GM19467 (cell line): ENCODE data around the gene ITPKB.

Source experiments
- ATAC-seq: cut with Tn5 transposase; IDR thresholded peaks from one replicate; pipeline ENCODE4 v1.9.1; 2021; ENCODE audit warnings: mild to moderate bottlenecking, moderate library complexity; ENCODE audit not compliant: unreplicated experiment

ITPKB gene

DNA sequence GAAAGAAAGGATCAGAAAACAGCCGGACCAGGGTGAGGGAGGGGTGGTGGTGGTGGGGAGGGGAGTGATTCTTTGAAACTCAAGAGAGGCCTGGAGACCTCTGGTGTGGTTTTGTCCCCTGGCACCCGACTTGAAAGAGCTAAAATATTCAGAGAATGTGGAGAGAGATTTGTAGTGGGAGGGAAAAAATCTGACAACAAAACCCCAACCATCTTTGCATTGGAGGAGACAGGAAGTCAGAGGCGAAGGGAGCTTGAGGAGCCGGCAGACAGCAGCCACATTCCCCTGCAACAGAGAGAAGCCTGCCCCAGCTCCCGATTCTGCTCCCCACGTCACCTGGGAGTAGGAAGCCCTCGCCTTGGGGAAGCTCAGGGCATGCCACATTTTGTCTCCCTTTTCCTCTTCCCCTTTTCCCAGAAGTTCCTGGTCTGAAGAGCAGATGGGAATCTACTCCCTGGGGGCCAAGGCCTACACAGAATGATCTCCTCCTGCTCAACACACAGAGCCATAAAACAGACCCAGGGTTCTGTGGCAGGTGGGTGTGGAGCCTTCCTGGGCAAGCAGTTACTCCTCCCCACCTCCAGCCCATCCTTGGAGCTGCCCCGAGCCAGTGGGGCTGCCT, 84.9 kb downstream of the ITPKB start:
- no peak for ATAC-seq

DNA sequence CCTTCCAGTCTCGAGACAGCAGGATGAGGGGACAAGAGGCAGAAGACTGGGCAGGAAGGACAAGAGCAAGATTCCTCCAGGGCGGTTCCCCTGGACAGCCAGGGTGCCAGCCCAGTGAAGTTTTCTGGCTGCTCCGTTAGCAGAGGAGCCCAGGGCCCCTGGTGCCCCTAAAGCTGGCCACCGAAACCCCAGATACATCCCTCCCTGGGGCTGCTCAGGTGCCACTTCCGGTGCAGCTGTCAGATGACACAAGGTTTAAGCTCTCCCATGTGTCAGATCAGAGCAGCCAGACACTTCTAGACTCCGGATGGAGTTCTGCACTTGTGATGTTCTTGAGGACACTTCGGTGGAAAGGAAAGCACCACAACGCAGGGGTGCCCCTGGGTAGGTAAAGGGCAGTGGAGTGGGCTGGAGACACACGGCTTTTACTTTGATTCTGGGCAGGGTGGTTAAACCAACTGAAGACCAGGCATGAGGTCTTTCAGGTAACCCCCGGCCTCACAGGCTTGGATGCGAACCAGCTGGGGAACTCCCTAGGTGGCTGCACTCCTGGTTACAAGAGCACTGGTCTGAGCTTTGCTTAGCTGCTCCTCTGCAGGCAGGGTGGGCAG, 85.7 kb downstream of the ITPKB start:
- ATAC-seq: peak; percentile 72

DNA sequence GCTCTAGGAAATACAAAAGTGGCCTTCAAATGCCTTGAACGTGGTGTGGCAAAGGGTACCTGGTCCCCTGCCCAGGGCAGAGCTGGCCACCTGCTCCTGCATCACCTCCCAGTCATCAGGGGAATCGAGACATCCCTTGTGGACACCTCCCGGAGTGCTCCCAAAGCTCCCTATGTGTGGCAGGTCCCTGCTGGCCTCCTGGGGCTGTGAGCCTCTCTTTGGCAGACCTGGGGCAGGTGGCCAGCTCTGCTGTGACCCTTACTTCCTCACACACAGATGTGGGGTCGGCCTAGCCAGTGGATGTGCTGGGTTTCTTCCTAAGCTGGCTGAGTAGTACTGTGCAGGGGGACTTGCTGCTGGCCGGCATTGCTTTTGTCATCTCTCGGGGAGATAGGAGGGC, 86.5 kb downstream of the ITPKB start:
- ATAC-seq: no peak

GRCh38 chr1:226651732-226652105, 87.4 kb downstream of the ITPKB start:
- no peak for ATAC-seq

- no peak for ATAC-seq
Observed at GRCh38 chr1:226651041-226651731, 87.9 kb downstream of the ITPKB start.

DNA sequence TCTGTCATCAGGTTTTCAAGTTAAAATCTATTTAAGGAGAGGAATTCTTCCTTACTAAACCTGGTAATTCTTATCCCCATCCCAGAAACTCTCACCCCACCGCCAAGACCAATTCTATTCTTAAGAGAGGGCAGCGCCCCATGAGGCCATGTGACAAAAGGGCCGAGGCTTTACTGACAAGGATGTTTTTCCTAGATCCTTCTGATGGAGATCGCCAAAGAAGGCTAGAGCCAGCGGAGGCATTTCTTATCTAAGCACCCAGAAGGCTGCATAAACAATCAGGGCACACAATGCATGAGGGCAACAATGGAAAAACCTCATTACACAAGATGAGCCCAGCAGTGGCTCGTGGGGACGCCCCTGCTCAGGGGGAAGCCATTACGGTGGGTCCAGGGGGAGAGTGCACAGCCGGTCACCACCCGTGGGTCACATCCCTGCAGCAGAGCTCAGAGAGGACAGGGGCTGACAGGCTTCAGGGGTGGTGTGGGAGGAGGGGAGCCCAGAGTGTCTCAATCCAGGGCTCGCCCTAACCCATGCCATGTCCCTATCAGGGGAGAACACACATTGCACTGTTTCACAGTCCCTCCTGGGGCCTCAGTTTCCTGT, 88.7 kb downstream of the ITPKB start:
- no peak for ATAC-seq

DNA sequence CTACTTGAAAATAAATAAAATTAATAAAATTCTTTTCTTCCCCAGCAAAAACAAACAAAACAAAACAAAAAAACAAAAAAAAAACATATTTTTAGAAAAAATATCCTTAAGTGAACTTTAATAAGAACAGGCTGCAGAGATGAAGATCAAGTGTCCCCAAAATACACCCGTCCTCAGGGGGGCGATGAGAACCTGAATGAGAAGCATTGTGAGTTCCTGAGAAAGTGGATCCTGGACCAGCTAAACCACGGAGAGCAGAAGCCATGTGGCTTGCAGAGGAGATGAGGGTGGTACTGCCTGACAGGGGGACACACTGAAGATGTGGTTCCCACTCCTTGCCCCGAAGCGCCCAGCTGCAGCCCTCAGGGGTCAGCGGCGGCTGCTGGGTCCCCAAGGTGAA, 89.3 kb downstream of the ITPKB start:
- no peak for ATAC-seq

DNA sequence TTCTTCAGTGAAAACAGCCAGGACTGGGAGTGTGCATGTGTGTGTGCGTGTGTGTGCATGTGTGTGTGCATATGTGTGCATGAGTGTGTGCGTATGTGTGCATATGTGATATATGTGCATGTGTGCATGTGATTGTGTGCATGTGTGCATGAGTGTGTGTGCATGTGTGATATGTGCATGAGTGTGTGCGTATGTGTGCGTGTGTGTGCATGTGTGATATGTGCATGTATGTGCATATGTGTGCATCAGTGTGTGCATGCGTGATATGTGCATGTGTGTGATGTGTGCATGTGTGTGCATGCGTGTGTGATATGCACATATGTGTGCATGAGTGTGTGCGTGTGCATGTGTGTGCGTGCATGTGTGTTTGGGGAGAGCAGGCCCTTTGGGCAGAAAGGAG, 89.8 kb downstream of the ITPKB start:
- no peak for ATAC-seq

DNA sequence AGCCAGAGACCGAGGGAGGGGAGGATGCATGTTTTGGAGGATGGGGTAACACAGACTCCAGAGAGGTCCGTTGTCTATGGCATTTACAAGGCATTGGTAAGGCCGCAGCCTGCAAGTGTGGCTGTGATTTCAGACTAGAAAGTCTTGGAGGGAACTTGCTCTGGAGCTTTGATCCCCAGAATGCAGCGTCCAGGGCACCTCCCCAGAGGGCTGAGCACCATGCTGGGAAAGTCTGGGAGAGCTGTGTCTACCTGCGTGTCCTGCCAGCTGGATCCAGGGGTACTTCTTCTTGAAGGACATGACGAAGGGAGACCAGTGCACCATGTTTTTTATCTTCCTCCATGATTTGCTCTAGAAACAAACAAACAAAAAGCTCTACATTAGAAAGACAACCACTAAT, 90.7 kb downstream of the ITPKB start:
- no peak for ATAC-seq

- ATAC-seq: no peak
Observed at GRCh38 chr1:226647719-226648118, 91.4 kb downstream of the ITPKB start.

- no peak for ATAC-seq
Observed at GRCh38 chr1:226646870-226647449, 92.1 kb downstream of the ITPKB start.

GRCh38 chr1:226646026-226646869, 92.8 kb downstream of the ITPKB start:
- no peak for ATAC-seq

GRCh38 chr1:226645279-226645976, 93.7 kb downstream of the ITPKB start:
- no peak for ATAC-seq

DNA sequence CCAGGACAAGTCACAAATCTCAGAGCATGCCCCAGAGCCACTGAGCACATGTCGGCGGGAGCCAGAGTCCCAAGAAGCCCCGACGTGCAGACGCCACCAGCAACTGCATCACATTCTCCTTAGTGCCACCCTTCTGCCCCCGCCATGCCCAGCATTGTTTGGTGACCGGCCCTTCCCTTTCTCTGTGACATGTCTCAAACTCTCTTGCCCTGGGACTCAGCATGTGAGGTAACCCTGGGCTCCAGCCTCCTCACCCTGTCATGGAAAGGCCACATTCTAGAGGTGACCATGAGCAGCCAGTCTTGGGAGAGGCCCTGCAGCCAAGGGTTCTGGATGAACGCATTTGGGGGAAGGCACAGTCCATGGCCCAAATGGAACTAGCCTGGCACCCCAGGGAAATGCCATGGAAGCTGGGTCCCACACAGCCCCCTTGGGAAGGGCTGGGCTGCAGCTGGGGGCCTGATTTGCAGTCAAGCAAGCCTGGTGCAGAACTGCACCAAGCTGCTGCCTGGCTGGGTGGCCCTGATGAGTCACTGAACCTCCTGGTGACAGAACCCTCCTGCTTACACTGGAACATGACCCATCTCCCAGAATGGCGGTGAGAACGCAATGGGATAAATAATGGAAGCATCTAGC, 94.4 kb downstream of the ITPKB start:
- ATAC-seq: no peak

- no peak for ATAC-seq
Observed at GRCh38 chr1:226643611-226644540, 95.2 kb downstream of the ITPKB start.

DNA sequence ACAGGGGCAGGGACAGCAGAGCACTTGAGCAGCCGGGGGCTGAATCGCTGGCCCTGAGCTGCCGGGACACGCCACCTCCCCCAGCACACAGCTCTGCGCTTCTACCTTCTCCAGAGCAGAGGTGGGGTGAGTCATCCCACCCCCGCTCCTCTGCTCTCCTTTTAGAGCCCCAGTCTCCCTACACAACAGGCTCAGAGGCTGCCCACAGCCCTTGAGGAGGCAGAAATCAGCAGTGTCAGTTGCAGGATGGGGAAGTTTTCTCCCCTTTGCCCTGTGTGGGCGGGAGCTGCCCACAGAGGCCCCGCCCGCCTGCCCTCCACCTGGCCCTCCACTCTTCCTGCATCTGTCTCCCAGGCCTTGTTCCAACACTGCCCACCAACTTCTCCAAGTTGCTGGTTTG, 95.9 kb downstream of the ITPKB start:
- peak; percentile 39 for ATAC-seq

- no peak for ATAC-seq
Observed at GRCh38 chr1:226642421-226642820, 96.7 kb downstream of the ITPKB start.

DNA sequence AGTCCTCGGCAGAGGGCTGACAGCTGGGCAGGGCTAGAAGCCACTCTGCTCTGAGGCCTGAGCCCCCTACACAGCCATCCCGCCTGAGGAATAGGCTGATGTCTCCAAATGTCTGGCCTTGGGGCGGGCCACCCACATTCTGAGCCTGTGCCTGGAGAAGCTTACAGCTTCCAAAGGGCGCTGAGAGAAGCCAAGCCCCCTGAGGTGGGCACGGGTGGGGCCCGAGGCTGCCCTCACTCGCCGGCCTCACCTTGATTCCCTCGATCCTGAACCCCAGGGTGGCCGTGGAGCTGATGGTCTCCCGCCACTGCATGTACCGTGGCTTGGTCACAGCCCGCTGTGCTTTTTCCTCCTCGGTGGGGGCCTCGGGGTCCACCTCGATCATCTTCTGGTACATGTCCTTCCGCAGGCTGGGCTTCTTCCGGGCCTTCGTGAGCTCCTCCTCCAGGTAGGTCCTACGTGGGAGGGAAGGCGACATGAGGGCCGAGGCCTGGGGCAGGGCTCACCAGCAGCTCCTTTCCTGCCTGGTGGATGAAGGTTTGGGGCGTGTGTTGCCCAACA, 97.3 kb downstream of the ITPKB start:
- no peak for ATAC-seq
